HCT116 (cell line): ENCODE measurements around the gene ASNSD1. TPM values are rescaled to one million over a fixed set of nuclear protein-coding genes. Genes with fewer than 3 reads are reported as not detected.

Source experiments
- ATAC-seq: fragments of 200-7000 bp; cut with Tn5 transposase; 2 replicates; pipeline ENCODE4 v1.9.1; 2020; ENCODE audit warnings: mild to moderate bottlenecking, moderate library complexity
- BruUV-seq: library from RNA; stranded (reverse); fragments of 400-500 nt; replicated peaks from 2 replicates; lab custom pipeline; 2021; lab: Mats Ljungman, UMichigan
- CTCF ChIA-PET: fragments of 300-600 bp; sonication (Branson Sonifier 250); formaldehyde crosslinking; loops from one replicate; lab custom pipeline; 2021; ENCODE audit warnings: antibody characterized with exemption; lab: Charles Lee
- POLR2A ChIA-PET: fragments of 300-600, 350-600 bp; sonication (Branson Sonifier 250); formaldehyde crosslinking; loops from one replicate; lab custom pipeline; 2021; ENCODE audit warnings: antibody characterized with exemption; lab: Charles Lee
- RAD21 ChIA-PET, 2 experiments: fragments of 300-600 bp; sonication (Branson Sonifier 250); formaldehyde crosslinking; loops; one replicate each; lab custom pipeline; 2023; ENCODE audit warnings: low total read pairs in 2 of 2; ENCODE audit not compliant: uncharacterized antibody in 2 of 2, unreplicated experiment in 2 of 2, low non-redundant PET in 1 of 2; lab: Charles Lee
- DNase-seq: peaks from one replicate; pipeline ENCODE4 v3.0.0-alpha.2; 2010; ENCODE audit warnings: low read depth, low spot score
- H2AFZ ChIP-seq: fragments of 200-600 bp; shearing (Covaris generic), sonication (generic); 2 replicates; pipeline ENCODE4 v1.6.1; 2017; ENCODE audit warnings: low read depth, mixed run types, mixed read lengths, antibody characterized with exemption, low read length; ENCODE audit not compliant: poor library complexity, severe bottlenecking
- H3K27ac ChIP-seq: 2 replicates; pipeline ENCODE4 v1.5.1; 2012; ENCODE audit warnings: low read depth, low read length
- H3K27me3 ChIP-seq: fragments of 200-600 bp; sonication (generic); 2 replicates; pipeline ENCODE4 v1.6.1; 2016; ENCODE audit warnings: mixed run types, low read length, mixed read lengths; ENCODE audit not compliant: insufficient read depth
- H3K36me3 ChIP-seq, 2 experiments: fragments of 200-500 bp in 1 of 2; fragments of 200-600 bp in 1 of 2; sonication (Bioruptor generic) in 1 of 2; sonication (generic) in 1 of 2; 2 replicates each; pipeline versions ENCODE4 v1.5.1 to v1.6.1; 2014 to 2016; ENCODE audit warnings: low read length in 2 of 2, inconsistent platforms in 1 of 2, mixed read lengths in 1 of 2, mixed run types in 1 of 2; ENCODE audit not compliant: insufficient read depth in 2 of 2, control insufficient read depth in 1 of 2
- H3K4me1 ChIP-seq, 2 experiments: fragments of 200-600 bp in 1 of 2; sonication (generic) in 1 of 2; 2 replicates each; pipeline versions ENCODE4 v1.5.1 to v1.6.1; 2012 to 2017; ENCODE audit warnings: low read length in 2 of 2, inconsistent platforms in 1 of 2, mild to moderate bottlenecking in 1 of 2, mixed read lengths in 1 of 2, mixed run types in 1 of 2, moderate library complexity in 1 of 2; ENCODE audit not compliant: insufficient read depth in 2 of 2, control insufficient read depth in 1 of 2
- H3K4me2 ChIP-seq: fragments of 200-600 bp; sonication (generic); 2 replicates; pipeline ENCODE4 v1.6.1; 2017; ENCODE audit warnings: mixed run types, low read length, mixed read lengths
- H3K4me3 ChIP-seq, 2 experiments: fragments of 200-600 bp in 1 of 2; sonication (generic) in 1 of 2; replicated peaks in 1 of 2; 2 replicates each; pipeline ENCODE4 v1.5.1; 2011 to 2016; ENCODE audit warnings: low read length in 2 of 2, control low read depth in 1 of 2, low read depth in 1 of 2, mild to moderate bottlenecking in 1 of 2, mixed read lengths in 1 of 2, mixed run types in 1 of 2
- H3K79me2 ChIP-seq: fragments of 200-600 bp; sonication (generic); 2 replicates; pipeline ENCODE4 v1.6.1; 2017; ENCODE audit warnings: mild to moderate bottlenecking, mixed run types, low read length, moderate library complexity, mixed read lengths; ENCODE audit not compliant: insufficient read depth
- H3K9ac ChIP-seq: fragments of 200-600 bp; sonication (generic); 2 replicates; pipeline ENCODE4 v1.6.1; 2016; ENCODE audit warnings: low read length, mixed read lengths
- H3K9me2 ChIP-seq: fragments of 200-600 bp; sonication (generic), shearing (Covaris generic); 2 replicates; pipeline ENCODE4 v1.6.1; 2017; ENCODE audit warnings: mixed run types, mild to moderate bottlenecking, moderate library complexity; ENCODE audit not compliant: insufficient read depth
- H3K9me3 ChIP-seq, 2 experiments: fragments of 200-500 bp in 1 of 2; fragments of 200-600 bp in 1 of 2; sonication (Bioruptor generic) in 1 of 2; sonication (generic) in 1 of 2; 2 replicates each; pipeline ENCODE4 v1.6.1; 2014 to 2017; ENCODE audit warnings: low read length in 2 of 2, mixed read lengths in 2 of 2, inconsistent platforms in 1 of 2, low read depth in 1 of 2, mild to moderate bottlenecking in 1 of 2, mixed run types in 1 of 2, moderate library complexity in 1 of 2; ENCODE audit not compliant: control insufficient read depth in 1 of 2, insufficient read depth in 1 of 2
- H4K20me1 ChIP-seq: fragments of 200-600 bp; sonication (generic), shearing (Covaris generic); 2 replicates; pipeline ENCODE4 v1.6.1; 2017; ENCODE audit warnings: mixed run types, mild to moderate bottlenecking, moderate library complexity; ENCODE audit not compliant: insufficient read depth
- ATF3 ChIP-seq: IDR thresholded peaks from 2 replicates; pipeline ENCODE4 v1.6.1; 2012
- CEBPB ChIP-seq: IDR thresholded peaks from 2 replicates; pipeline ENCODE4 v1.6.1; 2012; ENCODE audit warnings: low read depth
- ELF1 ChIP-seq: IDR thresholded peaks from 2 replicates; pipeline ENCODE4 v1.6.1; 2012; ENCODE audit warnings: low read depth, borderline replicate concordance
- EZH2 ChIP-seq: fragments of 200-600 bp; sonication (generic); IDR thresholded peaks from 2 replicates; pipeline ENCODE4 v1.6.1; 2017; ENCODE audit warnings: antibody characterized with exemption, mixed run types
- FOSL1 ChIP-seq: IDR thresholded peaks from 2 replicates; pipeline ENCODE4 v1.6.1; 2012; ENCODE audit warnings: low read depth
- JUND ChIP-seq: IDR thresholded peaks from 2 replicates; pipeline ENCODE4 v1.6.1; 2012
- MAX ChIP-seq: IDR thresholded peaks from 2 replicates; pipeline ENCODE4 v1.6.1; 2012
- POLR2A ChIP-seq: IDR thresholded peaks from 2 replicates; pipeline ENCODE4 v1.7.0; 2011; ENCODE audit warnings: borderline replicate concordance; ENCODE audit not compliant: insufficient read depth, insufficient read length; ENCODE audit errors: extremely low read depth
- POLR2AphosphoS5 ChIP-seq: IDR thresholded peaks from 2 replicates; pipeline ENCODE4 v1.6.1; 2011; ENCODE audit warnings: mild to moderate bottlenecking, low read depth, low read length, moderate library complexity
- RAD21 ChIP-seq: IDR thresholded peaks from 2 replicates; pipeline ENCODE4 v1.6.1; 2012; ENCODE audit warnings: low read depth, mild to moderate bottlenecking
- SIN3A ChIP-seq: IDR thresholded peaks from 2 replicates; pipeline ENCODE4 v1.6.1; 2012; ENCODE audit warnings: low read depth
- SP1 ChIP-seq: IDR thresholded peaks from 2 replicates; pipeline ENCODE4 v1.6.1; 2012; ENCODE audit warnings: low read depth
- SRF ChIP-seq: IDR thresholded peaks from 2 replicates; pipeline ENCODE4 v1.6.1; 2012; ENCODE audit warnings: low read depth
- TCF7L2 ChIP-seq: IDR thresholded peaks from 2 replicates; pipeline ENCODE4 v1.7.0; 2011; ENCODE audit warnings: borderline replicate concordance, inconsistent platforms; ENCODE audit not compliant: insufficient read depth, insufficient read length; ENCODE audit errors: extremely low read depth
- YY1 ChIP-seq: IDR thresholded peaks from 2 replicates; pipeline ENCODE4 v1.6.1; 2011; ENCODE audit warnings: low read length, low read depth, moderate library complexity, mild to moderate bottlenecking; ENCODE audit not compliant: insufficient replicate concordance; ENCODE audit errors: extremely low read depth
- ZBTB33 ChIP-seq: IDR thresholded peaks from 2 replicates; pipeline ENCODE4 v1.6.1; 2011; ENCODE audit warnings: mild to moderate bottlenecking, low read length, moderate library complexity; ENCODE audit not compliant: insufficient replicate concordance; ENCODE audit errors: extremely low read depth
- intact Hi-C: fragments of 100-400 bp; cut with micrococcal nuclease; formaldehyde crosslinking; loops from 2 replicates; pipeline ENCODE4 v1.10.0; 2022
- total RNA-seq: library from RNA; stranded (reverse); gene quantifications from one replicate; pipeline ENCODE4 v1.2.1, GENCODE V29; 2021; ENCODE audit not compliant: unreplicated experiment
- TF ChIP-seq, protein P1 (sequence below), 3 experiments: fragments of 200-600 bp in 1 of 3; sonication (generic) in 1 of 3; IDR thresholded peaks in 2 of 3; conservative IDR thresholded peaks in 1 of 3; 2 replicates each; pipeline ENCODE4 v1.5.1; 2012 to 2017; ENCODE audit warnings: low read depth in 2 of 3, low read length in 2 of 3, antibody characterized with exemption in 1 of 3, borderline replicate concordance in 1 of 3, control low read depth in 1 of 3, mild to moderate bottlenecking in 1 of 3, mixed read lengths in 1 of 3, mixed run types in 1 of 3, moderate library complexity in 1 of 3; ENCODE audit not compliant: insufficient read depth in 1 of 3

The ASNSD1 gene
- total RNA-seq, 1 experiment from 2014 or later = 33.6 TPM

GRCh38 chr2:189633392-189633811 is 27.9 kb upstream of the ASNSD1 start:
- intact Hi-C loops = no loop called here
- no peaks in the 10 kb centered on the region for H3K36me3 ChIP-seq
- no peak overlapping the region for H3K9ac ChIP-seq
- H2AFZ ChIP-seq = no peak overlapping the region
- no peaks in the 10 kb centered on the region for H3K27me3 ChIP-seq
- H4K20me1 ChIP-seq = no peaks in the 10 kb centered on the region
- TF ChIP-seq SIN3A = no peak
- TF ChIP-seq, protein P1, sequence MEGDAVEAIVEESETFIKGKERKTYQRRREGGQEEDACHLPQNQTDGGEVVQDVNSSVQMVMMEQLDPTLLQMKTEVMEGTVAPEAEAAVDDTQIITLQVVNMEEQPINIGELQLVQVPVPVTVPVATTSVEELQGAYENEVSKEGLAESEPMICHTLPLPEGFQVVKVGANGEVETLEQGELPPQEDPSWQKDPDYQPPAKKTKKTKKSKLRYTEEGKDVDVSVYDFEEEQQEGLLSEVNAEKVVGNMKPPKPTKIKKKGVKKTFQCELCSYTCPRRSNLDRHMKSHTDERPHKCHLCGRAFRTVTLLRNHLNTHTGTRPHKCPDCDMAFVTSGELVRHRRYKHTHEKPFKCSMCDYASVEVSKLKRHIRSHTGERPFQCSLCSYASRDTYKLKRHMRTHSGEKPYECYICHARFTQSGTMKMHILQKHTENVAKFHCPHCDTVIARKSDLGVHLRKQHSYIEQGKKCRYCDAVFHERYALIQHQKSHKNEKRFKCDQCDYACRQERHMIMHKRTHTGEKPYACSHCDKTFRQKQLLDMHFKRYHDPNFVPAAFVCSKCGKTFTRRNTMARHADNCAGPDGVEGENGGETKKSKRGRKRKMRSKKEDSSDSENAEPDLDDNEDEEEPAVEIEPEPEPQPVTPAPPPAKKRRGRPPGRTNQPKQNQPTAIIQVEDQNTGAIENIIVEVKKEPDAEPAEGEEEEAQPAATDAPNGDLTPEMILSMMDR (IDR thresholded peaks at IDR 0.05 in 2 of 3, conservative IDR thresholded peaks at IDR 0.05 in 1 of 3; ENCODE audit: borderline replicate concordance in 1 of 3, insufficient read depth in 1 of 3, low read depth in 2 of 3, low read length in 2 of 3) = peak; percentile 11 to 46 (median 38); a peak in 5 of 6 replicates
- TF ChIP-seq SRF = no peak
- TF ChIP-seq RAD21 = peak; percentile 45; the same call in 1 of the 2 replicates
- TF ChIP-seq ELF1 = no peak
- TF ChIP-seq POLR2A = no peak
- TF ChIP-seq FOSL1 = no peak
- H3K27ac ChIP-seq = no peak overlapping the region
- no peaks in the 10 kb centered on the region for H3K9me3 ChIP-seq
- no peaks in the 10 kb centered on the region for H3K4me1 ChIP-seq
- RAD21 ChIA-PET = no interaction called here
- BruUV-seq = no TSS peak
- DNase-seq (no peak), ATAC-seq (peak; percentile 42; the same call in 1 of the 2 replicates)
- no peak overlapping the region for H3K4me3 ChIP-seq
- H3K9me2 ChIP-seq = no peaks in the 10 kb centered on the region
- CTCF ChIA-PET = interaction anchor here (1.2 kb wide), 1 partner anchor 10 kb away, joined by 3 read pairs; no protein-coding TSS in a partner anchor
- POLR2A ChIA-PET = no interaction called here
- H3K79me2 ChIP-seq = no peaks in the 10 kb centered on the region
- H3K4me2 ChIP-seq = no peak overlapping the region

GRCh38 chr2:189635353-189635752 is 25.9 kb upstream of the ASNSD1 start:
- Histone ChIP-seq H3K9ac (no peak overlapping the region), H3K79me2 (no peaks in the 10 kb centered on the region), H3K36me3 (no peaks in the 10 kb centered on the region), H3K9me2 (no peaks in the 10 kb centered on the region), H3K4me1 (no peaks in the 10 kb centered on the region), H3K27me3 (no peaks in the 10 kb centered on the region), H2AFZ (no peak overlapping the region), H3K27ac (no peak overlapping the region), H4K20me1 (no peaks in the 10 kb centered on the region), H3K4me2 (no peak overlapping the region), H3K4me3 (no peak overlapping the region), H3K9me3 (no peaks in the 10 kb centered on the region)
- intact Hi-C loops = no loop called here
- RAD21 ChIA-PET = no interaction called here
- POLR2A ChIA-PET = no interaction called here
- DNase-seq (no peak), ATAC-seq (no peak)
- no TSS peak for BruUV-seq
- CTCF ChIA-PET = no interaction called here
- TF ChIP-seq POLR2AphosphoS5 = no peak
- no peak for TF ChIP-seq CEBPB
- TF ChIP-seq EZH2 = no peak
- no peak for TF ChIP-seq MAX
- no peak for TF ChIP-seq RAD21
- TF ChIP-seq JUND = no peak
- no peak for TF ChIP-seq ATF3
- TF ChIP-seq ZBTB33 = no peak
- no peak for TF ChIP-seq SP1
- no peak for TF ChIP-seq TCF7L2
- no peak for TF ChIP-seq YY1
- no peak for TF ChIP-seq POLR2A
- no peak for TF ChIP-seq SRF
